K562 (cell line): ENCODE data around the gene DLK2. TPM values are rescaled to one million over a fixed set of nuclear protein-coding genes. Genes with fewer than 3 reads are reported as not detected.

Experiments used
- ATAC-seq: fragments of 200-7000 bp; cut with Tn5 transposase; 3 replicates; pipeline ENCODE4 v1.9.1; 2020; ENCODE audit warnings: moderate library complexity
- BruUV-seq: library from RNA; stranded (reverse); fragments of 400-500 nt; replicated peaks from 2 replicates; lab custom pipeline; 2021; lab: Mats Ljungman, UMichigan
- CTCF ChIA-PET: fragments of 300-600 bp; formaldehyde crosslinking; extraction: SDS; loops from one replicate; lab custom pipeline; 2021; ENCODE audit warnings: low intra/inter-chr PET ratio; lab: Yijun Ruan, JAX
- POLR2A ChIA-PET: fragments of 300-600, 350-650 bp; sonication (Branson Sonifier 250); formaldehyde crosslinking; extraction: SDS; loops from one replicate; lab custom pipeline; 2021; ENCODE audit warnings: antibody characterized with exemption, inconsistent platforms; lab: Yijun Ruan, JAX
- DNase-seq, 4 experiments: peaks; one replicate each; pipeline versions ENCODE4 v3.0.0 to v3.0.0-alpha.2; 2011 to 2018; ENCODE audit warnings: low spot score in 3 of 4, mixed read lengths in 3 of 4; ENCODE audit errors: extremely low read depth in 1 of 4
- FAIRE-seq: peaks from 2 replicates; lab custom pipeline; 2011; peaks lifted over from hg19 to GRCh38; lab: Jason Lieb, UNC
- H2AFZ ChIP-seq: 2 replicates; pipeline ENCODE4 v1.6.0; 2011; ENCODE audit warnings: low read depth, low read length, control low read depth, inconsistent platforms
- H3K27ac ChIP-seq: fragments of 200-600 bp; 3 replicates; pipeline ENCODE4 v1.8.0; 2011; ENCODE audit warnings: low read depth, mild to moderate bottlenecking, control low read depth, inconsistent platforms, low read length, moderate library complexity, mixed read lengths; ENCODE audit errors: extremely low read depth
- H3K27me3 ChIP-seq, 2 experiments: fragments of 300-600 bp in 1 of 2; 2 replicates in 1 of 2; 3 replicates in 1 of 2; pipeline versions ENCODE4 v1.6.0 to v1.8.0; 2011; ENCODE audit warnings: inconsistent platforms in 2 of 2, low read length in 2 of 2, mild to moderate bottlenecking in 1 of 2, mixed read lengths in 1 of 2, moderate library complexity in 1 of 2; ENCODE audit not compliant: control insufficient read depth in 2 of 2, insufficient read depth in 2 of 2
- H3K36me3 ChIP-seq: fragments of 300-600 bp; 3 replicates; pipeline ENCODE4 v1.8.0; 2011; ENCODE audit warnings: mild to moderate bottlenecking, low read length, inconsistent platforms; ENCODE audit not compliant: control insufficient read depth, insufficient read depth
- H3K4me1 ChIP-seq, 2 experiments: fragments of 200-600 bp in 1 of 2; replicated peaks in 1 of 2; 2 replicates in 1 of 2; 3 replicates in 1 of 2; pipeline versions ENCODE4 v1.5.1 to v1.8.0; 2011; ENCODE audit warnings: inconsistent platforms in 2 of 2, low read length in 2 of 2, mild to moderate bottlenecking in 1 of 2, mixed read lengths in 1 of 2, moderate library complexity in 1 of 2; ENCODE audit not compliant: control insufficient read depth in 2 of 2, insufficient read depth in 2 of 2
- H3K4me2 ChIP-seq: 2 replicates; pipeline ENCODE4 v1.6.1; 2011; ENCODE audit warnings: low read length, control low read depth, inconsistent platforms, mixed read lengths; ENCODE audit not compliant: insufficient read depth
- H3K4me3 ChIP-seq: fragments of 200-600 bp; sonication (generic), shearing (Covaris generic); 2 replicates; pipeline ENCODE4 v1.5.1; 2016; ENCODE audit warnings: control low read depth, inconsistent platforms
- H3K79me2 ChIP-seq: fragments of 200-600 bp; 3 replicates; pipeline ENCODE4 v1.8.0; 2011; ENCODE audit warnings: low read length, inconsistent platforms; ENCODE audit not compliant: control insufficient read depth, insufficient read depth
- H3K9ac ChIP-seq, 2 experiments: 2 replicates each; pipeline versions ENCODE4 v1.6.0 to v1.6.1; 2011; ENCODE audit warnings: low read depth in 2 of 2, low read length in 2 of 2, control low read depth in 1 of 2, inconsistent platforms in 1 of 2, mild to moderate bottlenecking in 1 of 2, mixed read lengths in 1 of 2; ENCODE audit not compliant: insufficient read depth in 1 of 2
- H3K9me1 ChIP-seq: one replicate; pipeline ENCODE4 v1.6.0; 2011; ENCODE audit warnings: inconsistent platforms, mild to moderate bottlenecking, low read length, moderate library complexity; ENCODE audit not compliant: control insufficient read depth, insufficient read depth
- H3K9me3 ChIP-seq: replicated peaks from 2 replicates; pipeline ENCODE4 v1.5.1; 2011; ENCODE audit warnings: low read depth, low read length, inconsistent platforms; ENCODE audit not compliant: control insufficient read depth, insufficient read depth
- H4K20me1 ChIP-seq: replicated peaks from 2 replicates; pipeline ENCODE4 v1.6.1; 2011; ENCODE audit warnings: low read length, inconsistent platforms, mixed read lengths; ENCODE audit not compliant: control insufficient read depth, insufficient read depth
- ESRRA ChIP-seq: fragments of 450-650 bp; IDR thresholded peaks from 2 replicates; pipeline ENCODE4 v1.6.1; 2014; ENCODE audit warnings: low read depth, mild to moderate bottlenecking, moderate library complexity, borderline replicate concordance
- ETV5 ChIP-seq: sonication (generic); formaldehyde crosslinking; IDR thresholded peaks from 2 replicates; pipeline ENCODE4 v1.4.0; 2020; ENCODE audit warnings: low read depth, mild to moderate bottlenecking, missing genetic modification reagents
- WGBS: fragments of 100-300 bp; shearing (Covaris generic); methylation state at CpG from one replicate; pipeline ENCODE4 v1.1.6; 2016; ENCODE audit warnings: low coverage, mixed read lengths; ENCODE audit not compliant: insufficient coverage; ENCODE audit errors: missing lambda C conversion rate; 5-methylcytosine and 5-hydroxymethylcytosine counted together
- in situ Hi-C: fragments of 300-500 bp; cut with MboI; formaldehyde crosslinking; loops from 4 replicates; pipeline ENCODE4 v1.15.0; 2018; ENCODE audit warnings: inconsistent platforms, mixed read lengths
- intact Hi-C: fragments of 100-400 bp; cut with micrococcal nuclease; formaldehyde crosslinking; loops from 2 replicates; pipeline ENCODE4 v1.14.2; 2022
- polyA plus RNA-seq, 8 experiments: library from polyadenylated mRNA; depleted of rRNA in 4 of 8; stranded (reverse) in 5 of 8; unstranded in 3 of 8; fragments of >200 nt; fragmentation: Nextera tagmentation in 2 of 8; fragmentation: Illumina TruSeq in 1 of 8; extraction: Ambion mirVana in 2 of 8; extraction: Trizol in 1 of 8; gene quantifications; 2 replicates each; pipeline versions ENCODE4 v1.2.1 to v1.2.3, GENCODE V29; 2011 to 2014; ENCODE audit warnings: inconsistent platforms in 1 of 8, missing spikeins in 1 of 8
- total RNA-seq, 7 experiments: library from RNA; depleted of rRNA in 6 of 7; stranded (reverse); fragments of >200 nt in 6 of 7; fragmentation: Illumina TruSeq in 2 of 7; extraction: Trizol in 2 of 7; gene quantifications; 2 replicates each; pipeline versions ENCODE4 v1.2.1 to v1.2.3, GENCODE V29; 2011 to 2021; ENCODE audit warnings: low replicate concordance in 1 of 7
- TF ChIP-seq, protein P1 (sequence below), 2 experiments: fragments of 450-650 bp; conservative IDR thresholded peaks; 2 replicates each; pipeline ENCODE4 v1.6.1; 2017; ENCODE audit warnings: mild to moderate bottlenecking in 2 of 2, moderate library complexity in 2 of 2
- TF ChIP-seq, protein P2 (sequence below), 2 experiments: fragments of 450-650 bp in 1 of 2; sonication (generic) in 1 of 2; formaldehyde crosslinking; conservative IDR thresholded peaks; 2 replicates each; pipeline versions ENCODE4 v1.4.0 to v1.8.1; 2020 to 2022; ENCODE audit warnings: mild to moderate bottlenecking in 1 of 2, missing genetic modification reagents in 1 of 2
- TF ChIP-seq, protein P3 (sequence below): fragments of 250-450 bp; sonication (Bioruptor Pico); IDR thresholded peaks from 2 replicates; pipeline ENCODE4 v1.5.0; 2021; ENCODE audit warnings: mild to moderate bottlenecking, moderate library complexity

Gene DLK2
- total and polyA plus RNA-seq, 9 of the 15 experiments (the other 6 are each of a cell fraction or from before 2014, with no cell fraction given) = 0.11 to 0.53 (median 0.29) TPM; not detected in 3

DNA sequence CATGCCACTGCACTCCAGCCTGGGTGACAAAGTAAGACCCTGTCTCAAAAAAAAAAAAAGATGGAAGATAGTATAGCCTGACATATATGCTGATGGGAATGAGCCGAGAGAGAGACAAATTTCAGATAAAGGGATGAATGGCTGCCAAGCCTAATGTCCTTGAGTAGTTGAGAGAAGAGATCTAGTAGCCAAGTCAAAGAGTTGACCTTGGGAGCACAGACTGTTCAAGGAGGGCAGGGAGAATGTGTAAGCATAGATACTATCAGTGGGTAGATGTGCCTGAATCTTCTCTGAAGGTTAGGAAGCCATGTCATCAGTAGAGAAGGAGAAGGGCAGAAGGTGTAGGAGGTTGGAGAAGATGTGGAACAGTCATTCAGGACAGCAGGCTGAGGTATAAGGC lies 48.1 kb downstream of the DLK2 start:
- H3K27ac ChIP-seq = no peak overlapping the region
- H3K4me3 ChIP-seq = no peak overlapping the region
- H3K4me2 ChIP-seq = no peak overlapping the region
- no peaks in the 10 kb centered on the region for H3K79me2 ChIP-seq
- CTCF ChIA-PET = no interaction called here
- H3K27me3 ChIP-seq = peaks cover 14 to 22% of the 10 kb centered on the region in 2 experiments; a peak in 4 of 5 replicates
- H3K9me1 ChIP-seq = no peaks in the 10 kb centered on the region
- peaks cover 0 to under 1% of the 10 kb centered on the region in 2 experiments; a peak in 1 of 5 replicates for H3K4me1 ChIP-seq
- intact Hi-C loops (no loop called here), in situ Hi-C loops (no loop called here)
- H4K20me1 ChIP-seq = no peaks in the 10 kb centered on the region
- no peak overlapping the region for H2AFZ ChIP-seq
- FAIRE-seq (no peak), ATAC-seq (no peak), DNase-seq (no peak)
- H3K9ac ChIP-seq = no peak overlapping the region
- TF ChIP-seq ESRRA = peak; percentile 79; the same call in 1 of the 2 replicates
- TF ChIP-seq, protein P1, sequence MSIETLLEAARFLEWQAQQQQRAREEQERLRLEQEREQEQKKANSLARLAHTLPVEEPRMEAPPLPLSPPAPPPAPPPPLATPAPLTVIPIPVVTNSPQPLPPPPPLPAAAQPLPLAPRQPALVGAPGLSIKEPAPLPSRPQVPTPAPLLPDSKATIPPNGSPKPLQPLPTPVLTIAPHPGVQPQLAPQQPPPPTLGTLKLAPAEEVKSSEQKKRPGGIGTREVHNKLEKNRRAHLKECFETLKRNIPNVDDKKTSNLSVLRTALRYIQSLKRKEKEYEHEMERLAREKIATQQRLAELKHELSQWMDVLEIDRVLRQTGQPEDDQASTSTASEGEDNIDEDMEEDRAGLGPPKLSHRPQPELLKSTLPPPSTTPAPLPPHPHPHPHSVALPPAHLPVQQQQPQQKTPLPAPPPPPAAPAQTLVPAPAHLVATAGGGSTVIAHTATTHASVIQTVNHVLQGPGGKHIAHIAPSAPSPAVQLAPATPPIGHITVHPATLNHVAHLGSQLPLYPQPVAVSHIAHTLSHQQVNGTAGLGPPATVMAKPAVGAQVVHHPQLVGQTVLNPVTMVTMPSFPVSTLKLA (conservative IDR thresholded peaks at IDR 0.05) = no peak
- no peaks in the 10 kb centered on the region for H3K36me3 ChIP-seq
- no TSS peak for BruUV-seq
- no peaks in the 10 kb centered on the region for H3K9me3 ChIP-seq
- WGBS = 0% methylated on average over 1 of the region's 1 CpG
- POLR2A ChIA-PET = no interaction called here

DNA sequence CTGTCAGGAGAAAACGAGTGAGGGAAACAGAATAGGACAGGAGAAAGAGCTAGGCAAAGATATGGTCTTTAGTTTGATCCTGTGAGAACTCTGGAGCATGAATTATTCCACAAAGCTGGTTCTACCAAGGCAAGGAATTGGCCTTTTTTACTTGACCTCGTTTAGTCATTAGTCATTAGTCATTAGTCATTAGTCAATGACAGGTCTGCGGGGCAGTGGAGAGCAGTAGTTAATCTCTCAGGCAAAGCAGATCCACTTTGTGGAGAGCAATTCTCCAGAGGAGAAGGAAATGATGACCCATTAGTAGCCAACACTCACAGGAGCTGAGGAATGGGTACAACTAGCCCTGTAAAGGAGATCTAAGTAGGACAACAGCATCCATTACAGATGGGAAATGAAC lies 50.0 kb downstream of the DLK2 start:
- 0% methylated on average over 3 of the region's 3 CpGs for WGBS
- in situ Hi-C loops (no loop called here), intact Hi-C loops (no loop called here)
- ATAC-seq = no peak
- Histone ChIP-seq H3K9me1 (no peaks in the 10 kb centered on the region), H3K27me3 (peaks cover 16 to 21% of the 10 kb centered on the region in 2 experiments; a peak in 4 of 5 replicates), H3K79me2 (no peaks in the 10 kb centered on the region), H3K9ac (no peak overlapping the region), H4K20me1 (no peaks in the 10 kb centered on the region), H3K4me1 (no peaks in the 10 kb centered on the region), H3K27ac (no peak overlapping the region), H3K9me3 (no peaks in the 10 kb centered on the region), H3K4me2 (no peak overlapping the region), H3K36me3 (no peaks in the 10 kb centered on the region), H3K4me3 (no peak overlapping the region), H2AFZ (no peak overlapping the region)
- DNase-seq = no peak
- CTCF ChIA-PET = no interaction called here
- POLR2A ChIA-PET = interaction anchor here (1.2 to 1.8 kb wide), 2 partner anchors 10 to 19 kb away, joined by 3 to 5 read pairs; no protein-coding TSS in a partner anchor
- FAIRE-seq = no peak
- no TSS peak for BruUV-seq
- TF ChIP-seq, protein P2, sequence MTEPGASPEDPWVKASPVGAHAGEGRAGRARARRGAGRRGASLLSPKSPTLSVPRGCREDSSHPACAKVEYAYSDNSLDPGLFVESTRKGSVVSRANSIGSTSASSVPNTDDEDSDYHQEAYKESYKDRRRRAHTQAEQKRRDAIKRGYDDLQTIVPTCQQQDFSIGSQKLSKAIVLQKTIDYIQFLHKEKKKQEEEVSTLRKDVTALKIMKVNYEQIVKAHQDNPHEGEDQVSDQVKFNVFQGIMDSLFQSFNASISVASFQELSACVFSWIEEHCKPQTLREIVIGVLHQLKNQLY (CRISPR knock-in tag; conservative IDR thresholded peaks at IDR 0.05) = no peak
- no peak for TF ChIP-seq ETV5 (CRISPR knock-in tag)
- TF ChIP-seq, protein P3, sequence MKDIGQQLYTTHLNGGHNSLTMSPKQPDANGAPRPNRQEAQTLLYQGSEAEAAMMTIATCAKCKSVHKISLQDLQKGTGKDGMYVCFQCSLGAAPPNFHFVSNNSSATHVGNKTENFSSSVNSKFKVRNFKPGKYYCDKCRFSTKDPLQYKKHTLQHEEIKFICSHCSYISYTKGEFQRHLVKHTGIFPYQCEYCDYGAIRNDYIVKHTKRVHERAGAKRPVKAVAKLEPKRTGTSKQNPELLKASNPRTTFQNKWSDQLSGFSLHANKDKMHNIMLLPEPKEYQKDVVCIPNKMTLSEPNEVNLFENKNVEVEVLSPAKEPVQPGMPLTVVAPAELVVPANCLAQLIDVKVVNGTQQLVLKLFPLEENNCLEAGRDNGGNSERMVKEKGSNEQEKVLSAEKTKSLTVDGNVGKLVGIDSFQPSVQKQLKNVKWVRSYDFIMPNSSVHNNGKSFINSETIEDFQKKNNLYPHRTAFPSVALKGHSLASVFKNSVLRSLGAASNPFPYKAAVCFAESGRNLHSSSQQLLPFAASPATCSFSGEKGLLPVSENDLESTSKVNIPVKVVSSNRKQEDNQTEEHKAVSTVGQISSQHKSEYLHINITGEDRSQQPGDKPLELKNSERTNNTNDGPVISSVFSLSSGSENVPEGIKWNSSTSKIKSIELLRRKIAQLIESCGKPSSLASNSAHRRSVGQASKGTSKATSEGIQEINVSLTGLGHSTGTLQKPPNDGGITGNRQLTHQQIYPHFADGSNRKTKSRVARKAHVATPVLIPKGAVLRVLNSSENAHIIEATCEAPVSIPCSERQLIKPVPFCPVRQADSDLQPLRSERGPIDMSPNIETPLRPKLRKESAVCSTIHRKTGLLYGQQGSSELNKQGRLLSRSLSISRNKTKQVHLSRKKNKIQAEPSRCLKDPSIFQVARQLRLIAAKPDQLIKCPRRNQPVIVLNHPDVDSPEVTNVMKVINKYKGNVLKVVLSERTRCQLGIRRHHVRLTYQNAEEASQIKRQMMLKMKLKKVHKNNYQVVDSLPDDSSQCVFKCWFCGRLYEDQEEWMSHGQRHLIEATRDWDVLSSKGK (CRISPR knock-in tag) = no peak
